Muscle layer of duodenum (tissue), 2 donors: Measurements from ENCODE around the gene MYO3B.

Source experiments
- H3K27ac ChIP-seq: one replicate; pipeline ENCODE4 v1.7.0; 2013; ENCODE audit warnings: mild to moderate bottlenecking, low read length
- H3K27me3 ChIP-seq: one replicate; pipeline ENCODE4 v1.7.0; 2013; ENCODE audit warnings: low read depth, mild to moderate bottlenecking, control low read depth, low read length
- H3K36me3 ChIP-seq, 2 donors: one replicate each; pipeline ENCODE4 v1.7.0; 2013; ENCODE audit warnings: low read length in 2 of 2, control low read depth in 1 of 2, mild to moderate bottlenecking in 1 of 2; ENCODE audit not compliant: insufficient read depth in 2 of 2, control insufficient read depth in 1 of 2
- H3K4me1 ChIP-seq, 2 donors: one replicate each; pipeline ENCODE4 v1.7.0; 2013; ENCODE audit warnings: low read length in 2 of 2, mild to moderate bottlenecking in 2 of 2, control low read depth in 1 of 2, moderate library complexity in 1 of 2; ENCODE audit not compliant: insufficient read depth in 2 of 2, control insufficient read depth in 1 of 2
- H3K4me3 ChIP-seq, 2 donors: one replicate each; pipeline ENCODE4 v1.7.0; 2013; ENCODE audit warnings: low read length in 2 of 2, low read depth in 1 of 2, mild to moderate bottlenecking in 1 of 2
- H3K9me3 ChIP-seq, 2 donors: one replicate each; pipeline ENCODE4 v1.7.0; 2013; ENCODE audit warnings: low read length in 2 of 2, control low read depth in 1 of 2, mild to moderate bottlenecking in 1 of 2; ENCODE audit not compliant: control insufficient read depth in 1 of 2
- donor health status: healthy.

Gene MYO3B

DNA sequence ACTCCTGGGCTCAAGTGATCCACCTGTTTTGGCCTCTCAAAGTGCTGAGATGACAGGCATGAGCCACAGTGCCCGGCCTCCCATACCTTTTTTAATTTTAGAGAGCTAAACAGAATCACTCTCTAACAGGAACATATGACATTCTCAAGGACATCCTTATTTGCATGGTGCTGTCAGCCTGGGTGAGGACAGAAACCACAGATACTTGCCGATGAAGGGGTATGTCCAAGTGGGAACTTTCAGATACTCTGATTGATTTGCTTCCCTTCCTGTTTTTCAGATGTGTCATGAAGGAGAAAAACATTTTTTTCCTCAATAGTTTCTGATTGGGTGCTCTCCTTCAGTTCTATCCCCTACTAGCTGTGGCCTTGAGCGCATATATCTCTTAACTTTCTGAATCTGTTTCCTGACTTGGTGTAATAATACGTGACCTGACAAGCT lies 49.6 kb downstream of the MYO3B start:
- Histone ChIP-seq H3K27me3 (no peaks in the 10 kb centered on the region), H3K27ac (no peak overlapping the region), H3K36me3 (no peaks in the 10 kb centered on the region), H3K9me3 (no peaks in the 10 kb centered on the region), H3K4me1 (peaks cover 0 to 10% of the 10 kb centered on the region in 2 donors), H3K4me3 (no peak overlapping the region)

DNA sequence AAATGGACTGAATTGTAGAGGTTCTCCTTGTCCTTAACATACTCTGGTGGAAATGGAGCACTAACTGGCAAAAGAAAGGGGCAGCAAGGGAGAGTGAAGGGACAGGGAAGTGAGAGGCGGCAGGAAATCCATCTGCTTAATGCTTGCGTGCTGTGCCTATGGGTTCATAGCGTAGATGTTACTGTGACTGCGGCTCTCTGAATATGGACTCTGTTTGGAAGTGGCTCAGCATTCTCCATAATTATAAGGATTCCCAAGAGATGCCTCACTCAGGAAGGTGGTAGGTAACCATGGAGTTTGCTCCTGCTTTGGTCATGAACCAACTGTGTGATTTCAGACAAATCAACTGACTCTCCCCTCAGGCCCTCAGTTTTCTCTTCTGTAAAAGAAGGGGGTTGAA lies 50.0 kb downstream of the MYO3B start:
- Histone ChIP-seq H3K9me3 (no peaks in the 10 kb centered on the region), H3K4me3 (no peak overlapping the region), H3K4me1 (peaks cover 0 to 10% of the 10 kb centered on the region in 2 donors), H3K27ac (no peak overlapping the region), H3K36me3 (no peaks in the 10 kb centered on the region), H3K27me3 (no peaks in the 10 kb centered on the region)

DNA sequence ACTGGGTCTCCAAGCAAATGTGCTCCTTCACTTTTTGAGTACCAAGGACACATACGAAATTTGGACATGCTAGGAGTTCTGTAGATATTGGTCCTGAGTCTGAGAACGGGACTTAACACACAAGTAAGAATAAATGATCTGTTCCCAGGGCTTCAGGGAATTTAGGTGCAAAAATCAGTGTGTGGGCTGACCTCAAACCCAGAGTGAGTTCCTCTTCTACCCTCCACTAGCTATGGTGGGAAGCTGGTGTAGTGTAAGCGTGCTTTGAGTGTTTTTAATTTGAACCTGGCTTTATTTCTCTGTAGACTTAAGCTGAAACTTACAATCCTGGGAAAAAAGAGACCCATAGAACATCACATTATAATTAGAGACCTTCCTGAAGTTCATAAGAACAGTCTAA lies 50.5 kb downstream of the MYO3B start:
- H3K27ac ChIP-seq = no peak overlapping the region
- no peaks in the 10 kb centered on the region for H3K9me3 ChIP-seq
- H3K27me3 ChIP-seq = no peaks in the 10 kb centered on the region
- H3K4me1 ChIP-seq = peaks cover 0 to 10% of the 10 kb centered on the region in 2 donors
- no peaks in the 10 kb centered on the region for H3K36me3 ChIP-seq
- H3K4me3 ChIP-seq = no peak overlapping the region

DNA sequence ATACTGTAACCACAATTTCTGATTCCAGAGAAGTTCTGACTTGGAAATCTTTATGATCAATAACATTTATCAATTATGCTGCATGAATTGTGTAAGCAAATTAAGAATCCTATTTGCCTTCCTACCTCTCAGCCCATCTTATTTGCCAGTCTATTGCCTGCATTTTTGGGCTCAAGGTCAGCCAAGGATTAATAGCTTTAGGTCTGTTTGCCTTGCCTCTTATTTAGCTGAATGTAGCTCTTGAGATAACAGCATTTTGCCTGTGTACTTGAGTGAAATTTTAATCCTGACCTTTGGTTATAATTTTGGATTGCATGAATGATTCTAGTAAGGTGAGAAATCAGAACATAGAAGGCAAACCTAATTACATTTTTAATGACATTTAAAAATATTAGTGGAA lies 51.2 kb downstream of the MYO3B start:
- Histone ChIP-seq H3K4me1 (peaks cover 0 to 8% of the 10 kb centered on the region in 2 donors), H3K4me3 (no peak overlapping the region), H3K27me3 (no peaks in the 10 kb centered on the region), H3K9me3 (no peaks in the 10 kb centered on the region), H3K36me3 (no peaks in the 10 kb centered on the region), H3K27ac (no peak overlapping the region)

DNA sequence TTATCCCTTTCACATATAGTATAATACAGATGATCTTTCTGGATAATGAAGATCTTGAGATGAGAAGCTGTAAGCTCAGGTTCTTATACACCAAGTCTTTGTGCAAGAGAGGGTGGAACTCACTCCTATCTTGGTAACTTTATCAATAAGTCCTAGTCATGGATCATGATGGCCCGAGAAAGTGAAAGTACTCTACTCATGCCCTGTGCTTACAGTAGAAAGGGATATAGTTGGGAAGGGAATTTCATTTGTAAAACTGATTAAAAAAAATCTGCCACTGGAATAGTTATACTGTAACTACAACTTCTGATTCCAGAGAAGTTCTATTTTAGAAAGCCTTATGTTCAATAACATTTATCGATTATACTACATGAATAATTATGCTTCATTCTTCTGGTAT lies 51.8 kb downstream of the MYO3B start:
- no peaks in the 10 kb centered on the region for H3K36me3 ChIP-seq
- H3K4me3 ChIP-seq = no peak overlapping the region
- no peak overlapping the region for H3K27ac ChIP-seq
- peaks cover 0 to 2% of the 10 kb centered on the region in 2 donors for H3K4me1 ChIP-seq
- no peaks in the 10 kb centered on the region for H3K9me3 ChIP-seq
- no peaks in the 10 kb centered on the region for H3K27me3 ChIP-seq

DNA sequence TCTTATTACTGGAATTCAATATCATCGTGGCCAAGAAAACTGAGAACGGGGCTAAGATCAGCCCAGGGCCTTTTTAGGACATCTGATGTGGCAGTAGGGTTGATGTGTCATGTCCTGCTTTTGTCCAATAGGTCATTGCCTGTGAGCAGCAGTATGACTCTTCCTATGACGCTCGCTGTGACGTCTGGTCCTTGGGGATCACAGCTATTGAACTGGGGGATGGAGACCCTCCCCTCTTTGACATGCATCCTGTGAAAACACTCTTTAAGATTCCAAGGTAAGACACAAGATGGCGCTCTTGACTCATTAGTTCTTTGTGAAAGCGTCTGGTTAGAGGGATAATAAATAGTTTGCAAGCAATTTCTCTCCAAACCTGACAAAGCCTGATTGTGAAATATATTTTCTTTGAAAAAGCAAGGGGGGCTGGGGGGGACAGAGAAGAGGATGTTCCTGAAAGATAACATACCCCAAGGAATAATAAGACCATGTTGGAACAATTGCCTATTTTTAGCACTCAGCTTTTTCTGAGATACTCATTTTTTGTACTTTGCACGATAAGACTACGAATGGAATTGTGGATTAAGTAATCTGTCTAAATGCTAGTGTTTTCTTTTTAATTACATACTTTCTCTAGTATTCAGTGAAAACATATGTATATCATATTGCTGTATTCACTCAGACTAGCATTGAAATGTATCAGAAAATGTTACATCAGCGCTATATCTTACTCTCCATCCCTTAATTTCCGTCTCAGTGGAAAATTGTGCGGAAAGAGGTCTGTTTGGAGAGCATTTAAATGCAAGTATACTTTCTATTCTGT lies 58.1 kb downstream of the MYO3B start:
- H3K9me3 ChIP-seq = no peaks in the 10 kb centered on the region
- H3K27me3 ChIP-seq = no peaks in the 10 kb centered on the region
- no peaks in the 10 kb centered on the region for H3K4me1 ChIP-seq
- no peaks in the 10 kb centered on the region for H3K36me3 ChIP-seq
- no peak overlapping the region for H3K4me3 ChIP-seq
- H3K27ac ChIP-seq = no peak overlapping the region

DNA sequence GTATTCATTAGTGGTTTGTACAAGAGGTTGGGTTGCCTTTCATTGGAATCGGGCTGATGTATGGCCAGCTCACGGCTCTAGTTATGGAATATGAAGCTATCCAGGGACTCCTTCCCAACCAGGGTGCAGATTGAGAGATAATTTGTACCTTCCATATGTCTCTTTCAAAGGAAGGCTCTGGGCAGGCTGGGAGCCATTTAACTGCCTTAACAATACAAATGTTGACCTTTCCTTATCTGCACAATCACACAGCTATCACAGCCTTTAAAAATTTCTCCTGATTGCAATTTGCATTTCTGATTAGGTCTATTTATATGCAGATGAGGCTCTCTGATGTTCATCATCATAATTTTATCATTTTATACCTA lies 58.7 kb downstream of the MYO3B start:
- Histone ChIP-seq H3K27me3 (no peaks in the 10 kb centered on the region), H3K36me3 (no peaks in the 10 kb centered on the region), H3K4me3 (no peak overlapping the region), H3K9me3 (no peaks in the 10 kb centered on the region), H3K27ac (no peak overlapping the region), H3K4me1 (no peaks in the 10 kb centered on the region)

DNA sequence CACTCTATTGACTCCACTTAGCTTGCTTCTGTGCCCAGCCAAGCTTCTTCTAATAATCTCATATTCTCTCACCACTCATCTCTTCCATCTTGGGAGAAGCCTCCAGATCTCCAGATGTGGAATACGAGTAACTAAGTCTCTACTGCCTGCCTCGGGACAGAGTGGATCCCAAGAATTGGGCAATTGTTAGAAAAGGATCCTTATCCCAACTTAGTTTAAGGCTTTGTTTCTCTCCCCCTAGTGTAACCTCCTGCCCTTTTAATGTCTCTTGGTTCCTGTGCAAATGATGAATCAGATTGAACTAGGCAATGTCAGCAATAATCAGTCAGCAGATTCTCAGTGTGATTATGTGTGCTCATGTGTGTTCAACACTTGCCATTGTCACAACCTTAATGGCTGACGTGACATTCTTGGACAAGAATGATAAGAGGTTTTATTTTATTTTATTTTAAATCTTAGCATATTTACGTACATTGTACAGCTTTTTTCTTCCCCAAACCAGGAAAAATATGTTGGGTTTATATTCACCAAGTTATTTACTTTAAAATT lies 59.7 kb downstream of the MYO3B start:
- Histone ChIP-seq H3K4me1 (no peaks in the 10 kb centered on the region), H3K9me3 (no peaks in the 10 kb centered on the region), H3K27ac (no peak overlapping the region), H3K27me3 (no peaks in the 10 kb centered on the region), H3K4me3 (no peak overlapping the region), H3K36me3 (no peaks in the 10 kb centered on the region)

DNA sequence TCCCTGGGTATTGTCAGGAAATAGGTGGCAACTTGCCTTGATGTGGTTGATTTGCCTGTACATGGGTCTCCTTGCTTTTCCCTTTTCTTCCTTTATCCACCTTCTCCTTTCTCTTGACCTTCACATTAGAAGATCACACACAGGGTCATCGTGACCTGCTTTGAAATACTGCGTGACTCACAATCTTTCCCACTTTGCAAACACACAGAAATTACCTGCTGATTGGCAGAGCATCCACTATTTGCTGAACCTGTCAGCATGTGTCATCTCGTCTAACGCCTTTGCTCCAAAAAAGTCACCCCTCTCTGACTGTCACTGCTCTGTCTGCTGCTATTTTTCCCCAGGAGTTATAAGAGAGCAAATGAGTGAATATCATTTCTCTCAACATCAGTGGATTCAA lies 60.8 kb downstream of the MYO3B start:
- Histone ChIP-seq H3K9me3 (no peaks in the 10 kb centered on the region), H3K4me1 (no peaks in the 10 kb centered on the region), H3K27me3 (no peaks in the 10 kb centered on the region), H3K36me3 (no peaks in the 10 kb centered on the region), H3K27ac (no peak overlapping the region), H3K4me3 (no peak overlapping the region)

DNA sequence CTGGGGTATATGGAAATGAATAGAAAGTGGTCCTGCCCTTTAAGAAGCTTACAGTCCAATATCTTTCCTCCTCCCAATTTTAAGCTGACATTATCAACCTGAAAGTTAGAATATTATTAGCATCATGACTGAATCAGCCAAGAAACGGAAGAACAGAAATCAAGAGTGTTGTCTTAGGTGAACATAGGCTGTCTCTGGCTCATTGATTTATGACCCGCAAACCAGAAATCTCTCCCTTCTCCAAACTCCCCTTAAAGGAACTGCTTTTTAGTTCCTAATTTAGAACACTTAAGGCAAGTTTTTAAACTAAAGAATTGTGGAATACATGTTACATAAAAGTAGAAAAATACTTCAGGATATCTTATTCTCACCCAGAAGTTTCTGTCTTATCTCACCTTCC lies 62.7 kb downstream of the MYO3B start:
- H3K27me3 ChIP-seq = no peaks in the 10 kb centered on the region
- no peak overlapping the region for H3K27ac ChIP-seq
- no peaks in the 10 kb centered on the region for H3K4me1 ChIP-seq
- H3K9me3 ChIP-seq = no peaks in the 10 kb centered on the region
- no peaks in the 10 kb centered on the region for H3K36me3 ChIP-seq
- no peak overlapping the region for H3K4me3 ChIP-seq

DNA sequence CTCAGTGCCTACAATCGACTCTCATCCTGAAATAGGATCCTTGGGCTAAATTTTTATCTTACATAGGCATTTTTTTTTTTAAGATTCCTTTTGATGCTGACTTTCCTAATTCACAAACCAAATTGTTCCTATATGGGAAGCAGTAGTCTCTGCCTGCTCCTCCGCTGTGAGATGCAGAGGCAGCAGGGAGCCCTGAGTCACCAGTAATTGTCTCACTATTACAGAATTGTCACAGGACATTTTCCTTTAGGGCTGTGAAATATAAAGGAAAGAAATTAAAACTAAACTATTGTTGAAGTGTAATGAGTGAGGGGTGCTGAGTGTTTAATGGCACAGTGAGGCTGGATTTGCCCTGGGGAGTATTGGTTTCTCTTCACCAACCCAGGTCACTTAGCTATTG lies 63.8 kb downstream of the MYO3B start:
- H3K4me3 ChIP-seq = no peak overlapping the region
- H3K36me3 ChIP-seq = no peaks in the 10 kb centered on the region
- no peak overlapping the region for H3K27ac ChIP-seq
- no peaks in the 10 kb centered on the region for H3K27me3 ChIP-seq
- H3K9me3 ChIP-seq = no peaks in the 10 kb centered on the region
- H3K4me1 ChIP-seq = no peaks in the 10 kb centered on the region
